SHP77 (cell line): ENCODE measurements around the gene SCN2A.
A peak's percentile ranks its signal among the peaks of the same experiment; 100 is the strongest.

Experiments
- DNase-seq, 2 experiments: peaks; one replicate each; lab custom pipeline; 2025; lab: John Stamatoyannopoulos, UW

SCN2A gene

GRCh38 chr2:165239230-165239629, at the start of gene SCN2A:
SCN2A (plus strand) TSS chr2:165239414; CDS start chr2:165295824, 56,410 bp downstream.
- peak; percentile 28 to 30 for DNase-seq

- DNase-seq: no peak
Observed at GRCh38 chr2:165191096-165191728, 48.0 kb upstream of the SCN2A start.

GRCh38 chr2:165192729-165193128, 46.5 kb upstream of the SCN2A start:
- no peak for DNase-seq

- peak in 1 of 2 experiments; percentile 18 for DNase-seq
Observed at GRCh38 chr2:165193178-165193777, 45.9 kb upstream of the SCN2A start.

- no peak for DNase-seq
Observed at GRCh38 chr2:165196411-165196810, 42.8 kb upstream of the SCN2A start.

GRCh38 chr2:165197346-165197745, 41.9 kb upstream of the SCN2A start:
- DNase-seq: no peak

GRCh38 chr2:165198181-165198580, 41.0 kb upstream of the SCN2A start:
- DNase-seq: no peak

GRCh38 chr2:165202239-165202638, 37.0 kb upstream of the SCN2A start:
- DNase-seq: no peak

- peak; percentile 51 to 57 for DNase-seq
Observed at GRCh38 chr2:165203689-165204559, 35.3 kb upstream of the SCN2A start, which contains the start of gene SCN3A. SCN3A (minus strand) TSS chr2:165204050; CDS start chr2:165176394, 27,656 bp downstream.

- no peak for DNase-seq
Observed at GRCh38 chr2:165205865-165206264, 33.3 kb upstream of the SCN2A start.

- DNase-seq: no peak
Observed at GRCh38 chr2:165208094-165208493, 31.1 kb upstream of the SCN2A start.

- DNase-seq: no peak
Observed at GRCh38 chr2:165214093-165214492, 25.1 kb upstream of the SCN2A start.

GRCh38 chr2:165219481-165219880, 19.7 kb upstream of the SCN2A start:
- DNase-seq: no peak

- DNase-seq: no peak
Observed at GRCh38 chr2:165224941-165225340, 14.3 kb upstream of the SCN2A start.

- no peak for DNase-seq
Observed at GRCh38 chr2:165227571-165227970, 11.6 kb upstream of the SCN2A start.

- DNase-seq: no peak
Observed at GRCh38 chr2:165237056-165237455, 2.2 kb upstream of the SCN2A start.

- no peak for DNase-seq
Observed at GRCh38 chr2:165238295-165238694, 919 bp upstream of the SCN2A start.

GRCh38 chr2:165239856-165240515, 772 bp downstream of the SCN2A start:
- DNase-seq: no peak

GRCh38 chr2:165240916-165241315, 1.7 kb downstream of the SCN2A start:
- no peak for DNase-seq

- no peak for DNase-seq
Observed at GRCh38 chr2:165245081-165245793, 6.0 kb downstream of the SCN2A start.

- no peak for DNase-seq
Observed at GRCh38 chr2:165248238-165248637, 9.0 kb downstream of the SCN2A start.

GRCh38 chr2:165251366-165251765, 12.2 kb downstream of the SCN2A start:
- no peak for DNase-seq
